ENCODE measurements around the gene GDF9.
"Not testable (repeated sequence)": the region's sequence is repeated elsewhere in the genome, so short reads cannot be mapped to it uniquely, and the experiment has no call there.

Gene GDF9

DNA sequence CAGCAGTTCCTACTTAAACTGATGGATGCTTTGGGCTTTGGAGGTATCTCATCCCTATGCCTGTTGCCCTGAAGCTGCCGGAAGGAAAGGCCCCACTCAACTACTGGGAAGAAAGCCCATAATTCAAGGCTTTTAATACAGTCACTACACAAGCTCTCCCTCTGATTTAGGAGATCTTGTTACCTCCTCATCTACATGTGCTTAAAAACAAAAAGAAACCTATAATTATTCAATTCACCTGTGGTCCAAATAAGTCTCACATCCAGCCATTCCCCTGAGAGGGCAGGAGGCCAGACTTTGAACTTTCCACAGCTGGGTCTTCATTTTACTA, 6.5 kb upstream of the GDF9 start:
- no peak for DNase-seq

DNA sequence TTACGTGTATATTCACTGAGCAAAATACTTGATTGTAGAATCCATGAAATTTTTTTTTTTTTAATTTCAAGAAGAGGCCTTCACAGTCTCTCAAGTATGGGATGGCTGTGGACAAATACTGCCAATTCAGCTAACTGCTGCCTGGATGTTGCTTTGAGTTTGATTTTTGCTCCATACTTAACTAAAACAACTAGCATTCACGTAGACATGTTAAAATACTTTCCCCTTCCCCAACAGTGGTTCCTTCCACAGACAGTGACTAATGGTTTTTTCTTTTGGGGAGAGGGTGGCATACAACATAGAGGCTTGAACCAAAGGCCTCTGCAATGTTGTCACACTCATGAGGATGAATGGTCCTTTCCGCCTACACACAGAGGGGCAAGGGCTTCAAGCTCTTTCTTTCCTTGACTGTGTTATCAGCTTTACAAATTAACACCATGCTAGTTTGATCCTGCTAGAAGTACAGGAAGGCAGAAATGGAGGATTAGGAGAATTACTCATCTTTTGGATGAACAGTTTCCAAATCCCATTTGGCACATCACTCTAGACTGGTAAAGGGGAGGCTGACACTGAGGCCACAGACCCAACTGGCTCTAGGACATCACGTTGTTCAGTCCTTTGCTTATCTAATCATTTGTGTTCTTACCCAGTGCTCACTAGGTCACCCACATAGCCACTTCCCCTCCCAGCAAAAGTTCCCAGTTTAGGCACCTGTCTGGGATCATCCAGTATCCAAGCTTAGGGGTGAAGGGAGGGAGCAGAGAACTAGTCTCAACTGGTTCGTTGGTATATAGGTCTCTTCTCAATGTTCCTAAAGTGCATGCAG, 5.4 kb upstream of the GDF9 start:
- DNase-seq = no peak

DNA sequence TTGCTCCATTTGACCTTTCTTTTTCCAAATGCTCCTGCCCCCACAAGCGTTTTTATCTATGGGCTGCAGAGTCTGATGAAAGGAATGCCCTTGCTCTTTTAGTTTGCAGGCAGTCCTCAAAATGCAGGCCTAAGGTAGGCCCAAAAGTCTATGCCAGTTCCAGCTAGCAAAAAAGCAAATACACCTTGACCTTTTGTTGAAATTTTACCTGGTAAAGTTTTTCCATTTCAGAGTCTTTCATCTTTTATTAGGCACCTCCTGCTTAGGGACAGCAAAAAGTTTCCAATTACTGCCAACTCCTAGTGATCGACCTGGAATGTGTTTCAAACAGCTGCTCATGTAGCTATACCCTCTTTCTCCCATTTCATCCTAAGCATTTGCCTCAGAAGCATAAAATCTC, 4.5 kb upstream of the GDF9 start:
- DNase-seq = no peak

DNA sequence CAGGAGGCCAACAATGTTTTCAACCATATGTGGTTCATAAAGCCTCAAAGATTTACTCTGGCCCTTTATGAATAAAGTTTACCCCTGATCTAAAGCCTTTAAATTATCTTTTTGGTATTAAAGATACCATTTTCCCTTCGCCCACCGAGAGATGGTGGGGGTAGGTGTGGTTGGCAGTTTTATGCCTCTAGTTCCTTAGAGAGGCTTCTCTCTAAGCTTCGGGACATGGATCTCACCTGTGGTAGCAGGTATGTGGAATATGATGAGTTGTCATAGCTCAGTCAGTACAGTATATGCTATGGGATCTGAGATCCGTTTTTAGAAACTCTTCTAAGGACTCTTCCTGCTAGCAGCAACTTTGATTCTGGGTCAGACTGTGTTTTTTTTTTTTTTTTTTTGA, 2.5 kb upstream of the GDF9 start:
- no peak for DNase-seq

DNA sequence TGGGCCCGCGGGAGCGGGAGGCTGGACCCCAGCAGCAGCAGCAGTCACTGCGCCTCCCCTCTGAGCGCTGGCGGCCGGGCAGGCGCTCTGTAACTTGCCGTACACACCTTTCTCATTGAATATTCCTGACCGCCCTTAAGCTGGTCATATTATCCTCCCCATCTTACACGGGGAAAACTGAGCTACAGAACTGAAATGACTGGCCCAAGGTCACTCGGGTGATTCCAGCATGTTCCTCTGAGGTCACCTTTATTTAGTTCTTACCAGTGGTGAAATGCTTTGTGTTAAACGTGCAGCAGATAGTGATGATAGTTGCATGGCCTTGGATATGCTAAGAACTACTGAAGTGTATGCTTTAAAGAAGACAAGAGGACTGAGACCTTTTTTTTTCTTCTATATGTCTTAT, 780 bp upstream of the GDF9 start:
- peak; percentile 36 for DNase-seq

DNA sequence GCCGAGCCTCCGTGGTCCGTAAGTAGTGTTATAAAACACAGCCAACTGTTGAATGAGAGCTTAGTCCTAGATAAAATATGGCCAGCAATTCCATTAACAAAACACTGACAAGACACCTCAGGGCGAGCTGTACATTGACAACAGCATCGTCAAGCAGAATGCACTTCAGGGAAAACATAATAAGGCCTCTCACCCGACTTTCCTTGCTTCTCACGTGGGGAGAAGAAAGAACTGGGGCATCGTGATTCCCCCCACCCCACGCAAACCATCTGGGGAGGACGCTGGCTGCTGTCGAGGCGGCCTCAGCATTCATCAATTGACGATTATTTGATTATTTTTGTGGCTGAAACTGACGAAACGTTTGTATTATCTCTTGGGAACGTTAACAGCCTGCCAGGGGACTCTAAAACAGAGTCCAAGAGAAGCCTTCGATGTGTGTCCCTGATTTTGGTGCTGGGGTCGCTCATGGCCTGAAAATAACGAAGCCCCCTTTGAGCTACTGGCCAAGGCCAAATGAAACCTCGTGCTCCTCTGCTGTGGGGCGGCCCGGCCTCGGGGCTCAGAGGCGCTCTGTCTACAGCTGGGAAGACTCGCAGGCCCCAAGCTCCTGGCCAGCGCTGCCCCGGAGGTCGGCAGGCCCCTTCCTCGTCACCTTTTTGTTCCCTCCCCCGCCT, 464 bp downstream of the GDF9 start:
- DNase-seq = no peak

DNA sequence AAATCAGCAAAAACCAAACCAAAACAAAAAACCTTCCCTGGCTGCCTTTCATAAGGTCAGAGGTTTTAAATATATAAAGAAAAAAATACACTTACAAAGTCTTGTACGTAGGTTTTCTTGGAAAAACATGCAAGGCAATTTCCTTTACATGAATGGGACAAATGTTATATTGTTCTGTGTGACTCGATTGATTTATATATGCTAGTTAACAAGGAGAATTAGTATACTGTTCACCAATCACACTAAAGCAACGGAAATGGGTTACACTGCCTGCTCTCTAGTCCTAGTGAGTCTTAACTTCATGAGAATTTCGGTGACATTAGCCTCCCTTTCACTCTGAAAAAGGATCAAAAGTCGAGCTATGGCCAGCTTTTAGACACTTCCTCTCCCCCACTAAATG, 5.5 kb downstream of the GDF9 start:
- DNase-seq = no peak

DNA sequence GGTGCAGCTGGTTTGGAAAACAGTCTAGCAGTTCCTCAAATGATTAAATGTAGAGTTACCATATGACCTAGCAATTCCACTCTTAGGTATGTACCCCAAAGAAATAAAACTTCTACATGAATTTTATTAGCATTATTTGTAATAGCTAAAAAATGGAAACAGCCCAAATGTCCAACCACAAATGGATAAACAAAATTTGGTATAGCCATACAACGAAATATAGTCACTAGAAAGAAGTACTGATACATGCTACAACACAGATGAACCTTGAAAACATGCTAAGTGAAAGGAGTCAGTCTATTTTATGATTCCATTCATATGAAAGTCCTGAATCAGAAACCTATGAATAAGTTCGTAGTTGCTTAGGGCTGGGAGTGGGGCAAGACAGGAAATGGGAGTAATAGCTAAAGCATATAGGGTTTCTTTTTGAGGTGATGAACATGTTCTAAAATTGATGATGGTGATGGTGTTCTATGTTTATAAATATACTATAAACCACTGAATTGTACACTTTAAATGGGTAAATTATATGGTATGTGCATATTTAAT, 6.3 kb downstream of the GDF9 start:
- DNase-seq = no peak

DNA sequence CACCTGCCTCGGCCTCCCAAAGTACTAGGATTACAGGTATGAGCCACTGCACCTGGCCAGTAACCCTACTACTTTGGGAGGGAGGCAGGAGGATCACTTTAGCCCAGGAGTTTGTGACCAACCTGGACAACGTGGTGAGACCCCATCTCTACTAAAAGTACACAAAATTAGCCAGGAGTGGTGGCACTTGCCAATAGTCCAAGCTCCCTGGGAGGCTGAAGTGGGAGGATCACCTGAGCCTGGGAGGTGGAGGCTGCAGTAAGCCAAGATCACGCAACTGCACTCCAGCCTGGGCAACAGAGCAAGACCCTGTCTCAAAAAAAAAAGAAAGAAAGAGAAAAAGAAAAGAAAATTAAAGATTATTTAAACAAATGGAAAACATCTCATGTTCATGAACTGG, 10.3 kb downstream of the GDF9 start:
- no peak for DNase-seq

DNA sequence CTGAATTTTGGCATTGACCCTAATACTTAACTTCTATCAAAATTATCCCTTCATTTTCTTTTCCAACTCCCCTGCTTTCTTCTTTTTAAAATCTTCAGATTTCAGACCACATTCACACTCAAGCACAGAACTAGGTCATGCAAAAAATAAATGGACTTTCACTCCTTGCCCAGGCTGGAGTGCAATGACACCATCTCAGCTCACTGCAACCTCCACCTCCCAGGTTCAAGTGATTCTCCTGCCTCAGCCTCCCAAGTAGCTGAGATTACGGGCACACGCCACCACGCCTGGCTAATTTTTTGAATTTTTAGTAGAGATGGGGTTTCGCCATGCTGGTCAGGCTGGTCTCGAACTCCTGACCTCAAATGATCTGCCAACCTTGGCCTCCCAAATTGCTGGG, 11.3 kb downstream of the GDF9 start:
- DNase-seq = not testable (repeated sequence)

DNA sequence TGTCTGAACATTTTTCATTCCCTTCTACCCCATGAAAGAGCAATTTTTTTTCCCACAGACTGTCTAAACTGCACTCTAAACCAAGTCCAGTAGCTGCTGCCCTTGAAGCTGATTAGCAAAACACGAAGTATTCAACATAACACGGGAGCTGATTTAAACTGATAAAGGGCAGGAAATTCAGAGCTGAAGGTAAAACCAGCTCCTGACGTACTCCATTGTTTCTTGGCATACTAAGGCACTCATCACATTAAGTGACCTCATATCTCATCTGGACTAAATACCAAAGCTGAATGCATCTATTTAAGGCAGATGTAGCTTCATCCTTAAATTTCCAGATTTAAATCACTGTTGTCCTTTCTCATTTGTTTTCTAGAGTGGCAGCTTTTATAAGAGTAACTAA, 12.0 kb downstream of the GDF9 start:
- DNase-seq = no peak

DNA sequence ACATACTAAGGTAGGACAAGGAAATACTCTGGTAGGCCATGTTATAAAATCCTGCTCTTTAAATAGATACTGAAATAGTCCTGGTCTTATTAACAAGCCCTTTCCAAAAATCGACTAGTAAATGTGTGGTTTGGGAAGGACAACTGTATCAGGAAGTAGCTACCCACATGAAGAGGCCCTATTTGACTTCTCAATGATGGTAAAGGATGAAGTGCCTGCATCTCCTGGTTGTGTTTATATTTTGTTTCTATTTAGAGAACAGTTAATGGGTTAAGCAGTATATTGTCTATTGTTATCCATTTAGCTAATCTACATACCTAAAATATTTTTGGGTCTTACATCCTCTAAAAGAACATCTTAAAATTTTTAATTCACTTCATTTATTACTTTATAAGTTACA, 12.5 kb downstream of the GDF9 start:
- DNase-seq = no peak

DNA sequence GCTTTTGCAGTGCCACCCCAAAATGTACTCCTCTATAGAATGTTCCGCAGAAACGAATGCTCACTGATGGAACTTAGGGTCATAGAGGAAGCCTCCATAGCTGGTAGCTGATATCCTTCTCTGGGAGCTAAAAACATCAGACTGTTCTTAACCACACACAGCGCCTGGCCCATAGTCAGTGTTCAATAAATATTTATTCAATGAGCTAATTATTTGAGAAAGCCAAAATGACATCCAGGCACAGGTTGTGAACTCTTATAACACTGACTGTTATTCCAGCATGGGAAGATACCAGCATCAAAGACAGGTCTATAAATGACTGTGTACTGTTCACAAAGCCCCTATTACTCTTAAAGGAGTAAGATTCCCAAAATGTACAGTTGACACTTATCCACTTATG, 12.9 kb downstream of the GDF9 start:
- no peak for DNase-seq

DNA sequence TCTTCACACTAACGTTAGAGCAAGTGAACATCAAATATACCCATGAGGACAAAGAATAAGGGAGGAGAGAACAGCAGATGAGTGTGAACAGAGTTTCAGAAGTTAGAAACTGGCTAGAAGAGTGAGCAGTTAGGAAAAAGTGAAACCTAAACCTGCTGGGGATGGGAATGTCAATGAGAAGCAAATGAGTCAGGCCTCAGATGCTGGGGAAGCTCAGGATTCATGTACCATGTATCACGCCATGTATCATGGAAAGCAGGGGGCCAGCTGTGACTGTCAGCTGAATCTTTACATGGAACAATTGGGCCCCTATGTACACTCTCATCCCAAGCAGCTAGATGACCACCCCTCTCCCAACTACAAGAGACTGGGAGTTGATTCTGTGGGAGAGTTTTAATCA, 16.2 kb downstream of the GDF9 start:
- DNase-seq = no peak

DNA sequence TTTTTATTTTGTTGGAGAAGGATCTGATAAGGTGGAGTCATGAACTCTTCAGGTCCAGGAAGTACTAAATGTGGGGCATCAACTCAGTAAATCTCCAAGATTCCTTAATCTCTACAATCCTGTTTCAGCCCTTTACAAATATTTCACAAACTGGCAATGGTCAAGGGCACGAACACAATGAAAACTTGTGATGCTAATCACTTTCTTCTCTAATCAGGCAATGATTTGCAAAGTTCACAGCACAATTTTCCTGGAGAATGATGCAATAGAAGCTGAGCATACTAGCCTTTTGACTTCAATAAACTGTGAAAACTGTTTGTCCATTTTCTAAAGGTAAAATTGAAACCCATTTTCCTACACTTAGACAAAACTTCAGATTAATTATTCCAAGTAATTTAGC, 16.9 kb downstream of the GDF9 start:
- DNase-seq = no peak

DNA sequence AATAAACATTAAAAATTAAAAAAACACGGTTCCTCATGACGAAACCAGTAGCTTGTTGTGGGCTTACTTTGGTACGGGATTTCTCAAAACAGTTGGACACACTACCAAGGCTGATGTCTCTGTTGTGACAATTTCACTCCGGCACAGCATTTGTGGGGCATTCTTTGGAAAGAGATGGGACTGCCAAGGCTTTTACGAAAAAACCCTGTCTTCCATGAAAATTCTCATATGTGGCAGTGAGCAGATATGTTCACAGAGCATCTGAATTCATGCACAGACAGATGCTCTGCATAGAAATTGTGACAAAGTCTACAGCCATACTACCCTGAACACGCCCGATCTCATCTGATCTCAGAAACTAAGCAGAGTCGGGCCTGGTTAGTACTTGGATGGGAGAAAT, 18.0 kb downstream of the GDF9 start:
- no peak for DNase-seq

DNA sequence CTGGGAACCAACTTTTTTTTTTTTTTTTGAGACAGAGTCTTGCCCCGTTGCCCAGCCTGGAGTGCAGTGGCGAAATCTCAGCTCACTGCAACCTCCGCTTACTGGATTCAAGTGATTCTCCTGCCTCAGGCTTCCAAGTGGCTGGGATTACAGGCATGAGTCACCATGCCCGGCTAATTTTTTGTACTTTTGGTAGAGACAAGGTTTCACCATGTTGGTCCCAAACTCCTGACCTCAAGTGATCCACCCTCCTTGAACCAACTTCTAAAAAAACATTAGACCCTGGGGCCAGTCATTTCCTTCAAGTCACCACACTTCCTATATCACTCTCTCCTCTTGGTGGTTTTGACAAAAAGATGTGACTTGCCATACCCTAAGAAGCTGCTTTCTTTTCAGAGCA, 25.0 kb downstream of the GDF9 start:
- DNase-seq = no peak

DNA sequence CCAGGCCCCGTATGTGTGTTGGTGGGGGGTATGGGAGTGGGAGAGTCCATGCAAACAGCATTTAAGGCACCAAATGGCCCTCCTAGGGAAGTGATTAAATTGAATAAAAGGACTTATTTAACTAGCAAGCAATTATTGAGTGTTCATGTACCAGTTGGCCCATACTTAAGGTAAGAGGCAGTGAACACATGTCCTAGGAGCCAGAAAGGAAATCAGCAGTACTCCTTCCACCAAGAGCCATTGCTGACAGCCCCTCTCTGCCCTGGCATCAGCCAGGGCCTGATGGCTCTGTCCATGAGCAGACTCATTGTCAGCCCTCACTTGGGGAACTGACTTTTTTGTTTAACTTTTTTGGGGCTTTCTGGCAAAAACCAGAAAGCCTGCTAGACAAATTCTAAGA, 25.4 kb downstream of the GDF9 start:
- DNase-seq = peak; percentile 55

DNA sequence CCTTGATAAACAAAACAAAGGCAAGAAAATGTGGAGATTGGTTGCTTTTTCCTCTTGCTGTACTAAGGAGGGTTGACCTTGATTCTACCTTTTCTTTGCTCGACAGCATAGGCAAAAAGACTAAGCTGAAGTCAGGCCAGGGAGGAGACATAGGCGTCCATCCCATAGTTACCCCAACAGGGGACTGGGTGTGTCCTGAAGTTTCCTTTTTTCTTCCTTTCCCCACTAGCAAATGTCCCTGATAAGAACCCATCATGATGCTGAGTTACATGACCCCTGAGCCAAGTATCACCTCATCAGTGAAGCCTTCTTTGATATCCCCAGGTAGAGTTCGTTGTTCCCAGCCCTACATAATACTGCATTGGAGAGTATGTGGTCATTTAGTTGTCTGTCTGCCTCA, 26.0 kb downstream of the GDF9 start:
- no peak for DNase-seq

DNA sequence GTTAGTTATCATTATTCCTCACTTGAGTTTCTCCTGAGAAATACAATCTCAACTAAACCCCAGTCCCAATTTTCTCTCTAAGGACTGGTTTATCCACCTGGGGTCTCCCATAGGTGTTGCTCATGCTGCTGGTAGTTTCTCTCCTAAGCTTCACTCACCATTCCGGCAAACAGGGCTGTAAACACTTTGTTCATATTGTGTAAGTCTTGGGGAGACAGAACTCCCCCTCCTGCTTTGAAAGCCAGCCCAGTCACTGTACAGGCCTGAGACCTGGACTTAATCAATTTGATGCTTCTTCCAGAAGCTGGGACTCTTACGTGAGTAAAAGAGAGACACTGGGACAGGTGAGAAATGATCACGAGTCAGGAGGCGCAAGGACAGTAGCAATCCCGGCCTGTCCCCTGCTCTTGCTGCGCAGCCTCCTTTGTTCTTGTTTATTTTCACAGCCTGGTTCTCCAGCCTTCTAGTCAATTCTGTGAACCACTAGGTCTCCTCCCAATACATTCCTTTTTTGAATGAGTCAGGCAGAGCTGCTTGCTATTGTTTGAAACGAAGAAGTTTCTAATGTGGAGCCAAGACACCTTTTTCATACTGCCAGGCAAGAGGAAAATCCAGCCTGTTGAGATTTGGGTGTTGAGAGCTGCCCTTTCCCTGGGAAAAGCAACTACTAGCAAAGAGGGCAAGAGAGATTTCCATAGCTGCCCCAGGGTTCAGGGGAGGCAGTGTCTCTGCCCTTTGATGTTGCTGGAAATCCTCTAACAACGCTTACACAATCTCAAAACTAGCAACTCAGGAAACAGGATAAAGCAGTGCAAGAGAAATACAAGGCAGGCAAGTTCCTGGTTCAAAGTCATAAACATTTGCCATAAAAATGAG, 26.6 kb downstream of the GDF9 start:
- no peak for DNase-seq

DNA sequence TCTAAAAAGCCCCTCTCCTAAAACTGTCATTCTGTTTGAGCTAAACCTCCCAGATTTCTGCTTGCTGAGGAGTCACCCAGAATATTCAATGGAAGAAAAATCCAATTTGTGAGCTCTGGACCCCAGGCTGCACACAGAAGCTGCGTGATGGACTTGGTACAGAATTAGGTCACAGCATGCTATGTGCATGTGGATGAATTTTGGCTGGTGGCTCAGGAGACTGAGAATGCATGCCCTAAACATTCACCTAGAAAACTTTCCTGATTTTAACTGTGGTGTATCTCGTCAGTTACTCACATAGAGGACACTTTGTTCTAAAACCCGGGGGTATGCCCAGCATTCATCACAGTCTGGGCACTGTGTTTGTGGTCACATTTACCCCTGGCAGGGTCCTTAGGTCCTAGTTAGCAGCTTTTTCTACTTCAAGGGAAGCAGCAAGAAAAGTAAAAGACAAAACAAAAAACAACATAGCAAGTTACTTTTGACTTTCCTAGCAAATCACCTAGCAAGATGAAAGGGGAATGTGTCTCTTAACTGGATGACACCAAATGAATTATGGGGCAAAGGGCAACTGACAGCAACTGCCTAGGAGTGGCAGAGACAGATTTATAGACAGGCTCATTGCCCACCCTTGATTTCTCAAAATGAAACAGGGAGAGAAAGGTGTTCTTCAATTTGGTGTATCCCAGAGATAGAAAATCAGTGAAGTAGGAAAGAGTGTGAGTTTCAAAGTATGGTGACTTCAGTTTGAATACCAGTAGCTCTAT, 27.6 kb downstream of the GDF9 start:
- DNase-seq = no peak

DNA sequence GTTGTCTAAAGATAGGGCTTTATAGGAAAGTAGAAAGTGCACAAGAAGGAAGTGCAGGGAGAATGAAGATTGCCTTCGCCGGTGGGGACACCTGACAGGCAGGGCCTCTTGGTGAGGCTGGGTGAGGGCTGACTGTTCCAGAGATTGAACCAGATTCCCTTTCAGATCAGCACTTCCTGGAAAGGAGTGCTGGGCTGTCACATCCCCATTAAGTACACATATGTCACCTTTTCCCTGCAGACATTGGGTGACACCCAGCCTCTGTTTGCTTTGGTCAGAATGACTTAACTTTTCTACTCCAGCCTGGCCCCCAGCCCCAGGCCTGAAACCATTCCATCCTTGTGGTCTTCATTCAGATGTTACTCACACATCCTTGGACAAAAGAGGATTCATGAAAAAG, 28.4 kb downstream of the GDF9 start:
- DNase-seq = no peak

DNA sequence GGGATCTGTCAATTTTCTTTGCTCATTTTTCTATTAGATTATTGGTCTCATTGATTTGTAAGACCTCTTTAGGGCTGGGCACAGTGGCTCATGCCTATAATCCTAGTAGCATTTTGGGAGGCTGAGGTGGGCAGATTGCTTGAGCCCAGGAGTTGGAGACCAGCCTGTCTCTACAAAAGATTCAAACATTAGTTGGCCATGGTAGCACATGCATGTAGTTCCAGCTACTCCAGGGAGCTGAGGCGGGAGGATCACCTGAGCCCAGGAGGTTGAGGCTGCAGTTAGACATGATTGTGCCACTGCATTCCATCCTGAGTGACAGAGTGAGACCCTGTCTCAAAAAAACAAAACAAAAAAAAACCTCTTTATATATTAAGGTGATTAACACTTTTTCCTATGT, 29.4 kb downstream of the GDF9 start:
- DNase-seq = no peak
